ENCODE results near the gene FXYD4.

- TF ChIP-seq POLR2A (IDR thresholded peaks at IDR 0.05; ENCODE audit: low read depth, low read length) (0 out of 2 replicates have a peak, but pooled peaks have one; percentile 12), POLR2AphosphoS5 (IDR thresholded peaks at IDR 0.05; ENCODE audit: low read depth, low read length) (no peak)
Measured at GRCh38 chr10:43394868-43395267, 23.4 kb downstream of the FXYD4 start.
